SK-N-DZ (cell line): ENCODE measurements around the gene ZBTB20.

Experiments used
- DNase-seq: peaks from one replicate; pipeline ENCODE4 v3.0.0-alpha.2; 2015; ENCODE audit warnings: low spot score

ZBTB20 gene

GRCh38 chr3:114336122-114336697 is 810.9 kb downstream of the ZBTB20 start:
- DNase-seq = no peak

- DNase-seq = peak; percentile 7
Observed at GRCh38 chr3:114333923-114334240, 813.2 kb downstream of the ZBTB20 start.

- no peak for DNase-seq
Observed at GRCh38 chr3:114333180-114333922, 813.7 kb downstream of the ZBTB20 start.

GRCh38 chr3:114332342-114333179 is 814.5 kb downstream of the ZBTB20 start:
- no peak for DNase-seq

- DNase-seq = no peak
Observed at GRCh38 chr3:114331710-114332109, 815.4 kb downstream of the ZBTB20 start.

GRCh38 chr3:114331007-114331406 is 816.1 kb downstream of the ZBTB20 start:
- no peak for DNase-seq

- no peak for DNase-seq
Observed at GRCh38 chr3:114329823-114330222, 817.3 kb downstream of the ZBTB20 start.

- no peak for DNase-seq
Observed at GRCh38 chr3:114328345-114328744, 818.7 kb downstream of the ZBTB20 start.

- no peak for DNase-seq
Observed at GRCh38 chr3:114327665-114328064, 819.4 kb downstream of the ZBTB20 start.

- DNase-seq = no peak
Observed at GRCh38 chr3:114323546-114324254, 823.4 kb downstream of the ZBTB20 start.

GRCh38 chr3:114320246-114320645 is 826.8 kb downstream of the ZBTB20 start:
- DNase-seq = no peak

GRCh38 chr3:114319453-114319852 is 827.6 kb downstream of the ZBTB20 start:
- no peak for DNase-seq

GRCh38 chr3:114318295-114318694 is 828.8 kb downstream of the ZBTB20 start:
- no peak for DNase-seq

- DNase-seq = no peak
Observed at GRCh38 chr3:114314282-114314681, 832.8 kb downstream of the ZBTB20 start.

GRCh38 chr3:114313426-114313825 is 833.7 kb downstream of the ZBTB20 start:
- DNase-seq = no peak

- no peak for DNase-seq
Observed at GRCh38 chr3:114310695-114311094, 836.4 kb downstream of the ZBTB20 start.

- no peak for DNase-seq
Observed at GRCh38 chr3:114308830-114309229, 838.3 kb downstream of the ZBTB20 start.

GRCh38 chr3:114308377-114308776 is 838.7 kb downstream of the ZBTB20 start:
- DNase-seq = no peak

GRCh38 chr3:114307832-114308231 is 839.3 kb downstream of the ZBTB20 start:
- no peak for DNase-seq

- no peak for DNase-seq
Observed at GRCh38 chr3:114307222-114307830, 839.8 kb downstream of the ZBTB20 start.

- DNase-seq = no peak
Observed at GRCh38 chr3:114299941-114300624, 847.0 kb downstream of the ZBTB20 start.
